Activated T-helper 17 cell treated with anti-CD3 and anti-CD28 coated beads, Interleukin-2, amount 50 U/mL, for 72 hours (primary cell): ENCODE data around the gene GATD1. TPM values are rescaled to one million over a fixed set of nuclear protein-coding genes. Genes with fewer than 3 reads are reported as not detected.

ENCODE experiments used
- ATAC-seq: fragments of 150-1000 bp; cut with Tn5 transposase; replicated peaks from 2 replicates; pipeline ENCODE4 v1.10.0; 2021; ENCODE audit warnings: mild to moderate bottlenecking, moderate library complexity
- H3K27ac Mint-ChIP-seq: one replicate; pipeline ENCODE4 v1.8.0; 2022; ENCODE audit warnings: mixed read lengths
- H3K27me3 Mint-ChIP-seq: one replicate; pipeline ENCODE4 v1.8.0; 2022; ENCODE audit warnings: mixed read lengths
- H3K36me3 Mint-ChIP-seq: one replicate; pipeline ENCODE4 v1.8.0; 2022; ENCODE audit warnings: low read depth, mild to moderate bottlenecking, mixed read lengths
- H3K4me1 Mint-ChIP-seq: one replicate; pipeline ENCODE4 v1.8.0; 2022; ENCODE audit warnings: mixed read lengths
- H3K4me3 Mint-ChIP-seq: one replicate; pipeline ENCODE4 v1.8.0; 2022; ENCODE audit warnings: mild to moderate bottlenecking, mixed read lengths
- H3K9me3 Mint-ChIP-seq: one replicate; pipeline ENCODE4 v1.8.0; 2022; ENCODE audit warnings: mixed read lengths
- total RNA-seq, 2 donors: library from RNA; stranded (reverse); gene quantifications; one replicate each; pipeline ENCODE4 v1.2.3, GENCODE V29; 2022

Gene GATD1
- total RNA-seq, 2 donors from 2014 or later = 42.3 to 60.9 TPM

DNA sequence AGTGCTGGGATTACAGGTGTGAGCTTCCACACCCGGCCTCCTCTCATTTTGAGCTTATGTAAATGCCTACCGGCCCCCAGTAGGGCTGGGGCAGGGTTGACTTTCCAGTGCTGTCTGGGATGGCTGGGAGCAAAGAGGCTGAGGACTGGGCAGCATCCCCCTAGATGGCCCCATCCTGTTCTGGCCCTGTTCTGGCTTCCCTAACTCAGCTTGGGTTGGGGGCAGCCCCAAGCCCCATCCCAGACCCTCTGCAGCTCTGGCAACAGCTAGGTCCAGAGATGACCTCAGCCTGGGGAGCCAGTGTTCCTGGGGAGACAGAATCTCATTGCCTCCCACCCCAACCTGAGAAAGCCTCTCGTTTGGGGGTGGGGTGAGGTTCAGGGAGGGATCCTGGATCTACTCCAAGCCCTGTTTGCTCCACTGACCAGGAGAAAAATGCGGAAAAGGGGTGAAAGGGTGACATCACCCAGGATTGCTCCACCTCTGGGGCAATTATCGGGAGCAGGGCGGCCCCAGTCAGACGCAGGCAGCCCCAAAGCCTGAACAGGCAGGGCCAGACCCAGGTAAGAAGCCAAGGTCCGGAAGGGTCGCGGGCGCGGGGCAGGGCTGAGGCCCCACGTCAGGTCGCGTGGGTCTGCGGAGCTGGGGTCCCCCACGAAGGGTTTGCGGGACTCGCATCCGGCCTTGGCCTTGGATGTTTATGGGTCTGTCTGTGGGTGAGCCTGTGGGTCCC is 41.3 kb upstream of the GATD1 start, which contains the start of gene PNPLA2:
Gene PNPLA2, plus strand, starts transcription at position 519 of the 733 bp plus-strand sequence. CDS start 805 bp downstream, outside the sequence.
- no peaks in the 10 kb centered on the region for H3K4me1 Mint-ChIP-seq

DNA sequence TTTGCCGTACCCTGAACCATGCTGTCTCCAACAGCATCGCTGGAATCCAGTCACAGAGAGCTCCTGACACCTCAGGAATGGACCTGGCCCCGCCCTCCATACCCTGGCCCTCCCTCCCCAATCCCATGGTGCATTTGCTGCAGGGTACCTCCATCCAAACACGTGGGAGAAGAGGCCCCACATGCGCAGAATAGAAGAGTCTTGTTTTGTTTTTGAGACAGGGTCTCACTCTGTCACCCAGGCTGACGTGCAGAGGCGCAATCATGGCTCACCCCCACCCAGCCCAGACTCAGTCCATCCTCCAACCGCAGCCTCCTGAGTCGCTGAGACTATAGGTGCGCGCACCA is 39.1 kb upstream of the GATD1 start:
- Mint-ChIP-seq H3K27ac (no peak overlapping the region), H3K36me3 (peaks cover 33% of the 10 kb centered on the region), H3K4me3 (no peak overlapping the region), H3K27me3 (no peaks in the 10 kb centered on the region), H3K4me1 (peaks cover under 1% of the 10 kb centered on the region), H3K9me3 (no peaks in the 10 kb centered on the region)
- ATAC-seq = no peak

More for the DNA sequence above, 41.3 kb upstream of the GATD1 start, which contains the start of gene PNPLA2:
- H3K36me3 Mint-ChIP-seq = peaks cover 21% of the 10 kb centered on the region
- peak within 1 kb of the TSS; percentile 52 for H3K27ac Mint-ChIP-seq
- peak within 1 kb of the TSS; percentile 71 for H3K4me3 Mint-ChIP-seq
- no peaks in the 10 kb centered on the region for H3K27me3 Mint-ChIP-seq
- ATAC-seq = no peak
- H3K9me3 Mint-ChIP-seq = no peaks in the 10 kb centered on the region

DNA sequence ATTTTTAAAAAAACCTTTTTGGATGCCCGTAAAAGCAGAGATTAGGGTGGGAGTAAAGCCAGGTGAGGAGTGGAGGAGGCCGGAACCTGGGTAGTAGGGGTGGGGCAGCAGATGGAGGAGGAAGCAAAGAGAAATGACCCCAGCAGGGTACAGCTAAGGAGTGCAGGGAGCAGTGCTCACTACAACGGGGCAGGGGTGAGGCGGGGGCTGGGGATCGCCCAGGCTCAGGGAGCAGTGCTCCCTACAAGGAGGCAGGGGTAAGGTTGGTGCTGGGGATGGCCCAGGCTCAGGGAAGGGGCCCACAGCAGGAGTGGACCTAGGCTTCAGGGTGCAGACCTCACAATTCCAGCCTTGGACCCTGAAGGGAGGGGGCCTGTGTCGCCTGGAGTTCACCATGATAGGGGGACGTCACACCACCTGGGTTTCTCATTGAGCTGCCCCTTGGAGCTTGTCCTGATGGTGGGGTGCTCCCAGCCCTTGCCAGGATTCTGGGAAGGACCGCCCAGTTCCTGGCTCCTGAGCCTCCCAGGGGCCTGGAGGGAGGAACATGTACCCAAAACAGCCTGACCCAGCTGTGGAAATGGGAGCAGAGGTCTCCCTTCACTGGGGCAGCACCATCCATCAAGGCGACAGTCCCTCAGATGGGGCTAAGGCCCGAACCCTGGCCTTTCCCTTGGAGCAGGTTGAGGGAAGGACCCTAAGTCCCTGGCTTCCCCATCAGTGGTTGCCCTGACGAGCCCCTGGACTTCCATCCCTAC is 38.6 kb upstream of the GATD1 start:
- no peak for ATAC-seq
- Mint-ChIP-seq H3K27ac (no peak overlapping the region), H3K9me3 (no peaks in the 10 kb centered on the region), H3K4me1 (peaks cover 6% of the 10 kb centered on the region), H3K36me3 (peaks cover 39% of the 10 kb centered on the region), H3K27me3 (no peaks in the 10 kb centered on the region), H3K4me3 (no peak overlapping the region)

DNA sequence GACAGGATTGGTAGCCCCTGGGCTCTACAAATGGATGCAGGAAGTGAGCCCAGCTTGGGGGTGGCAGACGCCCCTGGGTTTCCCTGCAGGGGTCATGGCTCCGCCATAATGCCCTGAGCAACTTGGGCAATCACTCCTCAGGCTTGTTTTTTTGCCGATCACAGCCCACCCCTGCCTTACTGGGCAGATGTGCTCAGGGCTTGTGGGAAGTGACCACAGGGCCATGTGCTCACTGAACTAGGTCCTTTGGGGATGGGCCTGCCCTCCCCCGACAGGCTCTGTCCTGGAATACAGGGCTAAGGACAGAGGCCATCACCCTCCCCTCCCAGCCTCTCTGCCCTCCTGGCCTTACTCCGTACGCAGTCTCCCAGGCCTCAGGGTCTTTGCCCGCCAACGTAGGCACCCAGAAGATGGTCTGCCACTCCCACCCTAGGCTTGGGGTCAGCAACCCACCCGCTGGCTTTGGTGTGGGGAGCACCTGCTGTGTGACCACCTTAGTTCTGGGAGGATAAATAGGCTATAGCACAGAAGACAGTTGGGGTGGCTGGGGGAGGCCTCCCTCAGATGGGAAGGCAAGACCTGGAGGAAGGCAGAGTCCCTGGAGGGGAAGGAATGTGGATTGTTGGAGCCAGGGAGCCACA is 36.3 kb upstream of the GATD1 start:
- no peak overlapping the region for H3K27ac Mint-ChIP-seq
- no peak for ATAC-seq

DNA sequence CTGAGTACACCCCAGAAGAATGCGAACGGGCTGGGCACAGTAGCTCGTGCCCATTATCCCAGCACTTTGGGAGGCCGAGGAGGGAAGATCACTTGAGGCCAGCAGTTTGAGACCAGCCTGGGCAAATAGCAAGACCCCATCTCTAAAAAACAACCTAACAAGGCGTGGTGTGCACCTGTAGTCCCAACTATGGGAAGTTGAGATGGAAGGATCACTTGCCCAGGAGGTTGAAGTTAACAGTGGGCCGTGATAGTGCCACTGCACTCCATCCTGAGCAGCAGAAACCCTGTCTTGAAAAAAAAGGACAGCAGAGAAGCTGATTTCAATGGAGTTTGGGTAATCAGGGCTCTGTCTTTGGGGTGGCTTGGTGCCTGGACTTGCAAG is 35.8 kb upstream of the GATD1 start:
- Mint-ChIP-seq H3K27ac (no peak overlapping the region), H3K4me1 (peaks cover 6% of the 10 kb centered on the region), H3K9me3 (no peaks in the 10 kb centered on the region), H3K27me3 (no peaks in the 10 kb centered on the region), H3K4me3 (no peak overlapping the region), H3K36me3 (peaks cover 59% of the 10 kb centered on the region)
- no peak for ATAC-seq

More for the DNA sequence above, 36.3 kb upstream of the GATD1 start:
- Mint-ChIP-seq H3K27me3 (no peaks in the 10 kb centered on the region), H3K36me3 (peaks cover 59% of the 10 kb centered on the region), H3K4me3 (no peak overlapping the region), H3K4me1 (peaks cover 6% of the 10 kb centered on the region), H3K9me3 (no peaks in the 10 kb centered on the region)

DNA sequence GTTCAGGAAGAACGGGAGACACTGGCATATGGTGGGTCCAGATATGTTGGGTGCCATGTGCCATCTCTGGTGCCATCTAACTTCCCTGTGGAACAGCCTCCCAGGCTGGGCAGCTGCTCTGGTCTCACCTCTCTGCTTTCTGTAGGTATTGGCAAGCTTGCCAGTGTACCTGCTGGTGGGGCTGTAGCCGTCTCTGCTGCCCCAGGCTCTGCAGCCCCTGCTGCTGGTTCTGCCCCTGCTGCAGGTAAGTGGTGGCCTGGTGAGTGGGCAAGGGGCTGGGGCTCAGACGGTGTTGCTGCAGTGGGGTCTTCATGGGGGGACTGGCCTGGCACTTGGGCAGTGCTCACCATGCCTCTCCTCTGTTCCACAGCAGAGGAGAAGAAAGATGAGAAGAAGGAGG is 35.1 kb upstream of the GATD1 start:
- Mint-ChIP-seq H3K4me1 (peaks cover 6% of the 10 kb centered on the region), H3K27ac (no peak overlapping the region), H3K4me3 (peak overlapping the region; percentile 93), H3K36me3 (peaks cover 59% of the 10 kb centered on the region), H3K9me3 (no peaks in the 10 kb centered on the region), H3K27me3 (no peaks in the 10 kb centered on the region)
- ATAC-seq = no peak

DNA sequence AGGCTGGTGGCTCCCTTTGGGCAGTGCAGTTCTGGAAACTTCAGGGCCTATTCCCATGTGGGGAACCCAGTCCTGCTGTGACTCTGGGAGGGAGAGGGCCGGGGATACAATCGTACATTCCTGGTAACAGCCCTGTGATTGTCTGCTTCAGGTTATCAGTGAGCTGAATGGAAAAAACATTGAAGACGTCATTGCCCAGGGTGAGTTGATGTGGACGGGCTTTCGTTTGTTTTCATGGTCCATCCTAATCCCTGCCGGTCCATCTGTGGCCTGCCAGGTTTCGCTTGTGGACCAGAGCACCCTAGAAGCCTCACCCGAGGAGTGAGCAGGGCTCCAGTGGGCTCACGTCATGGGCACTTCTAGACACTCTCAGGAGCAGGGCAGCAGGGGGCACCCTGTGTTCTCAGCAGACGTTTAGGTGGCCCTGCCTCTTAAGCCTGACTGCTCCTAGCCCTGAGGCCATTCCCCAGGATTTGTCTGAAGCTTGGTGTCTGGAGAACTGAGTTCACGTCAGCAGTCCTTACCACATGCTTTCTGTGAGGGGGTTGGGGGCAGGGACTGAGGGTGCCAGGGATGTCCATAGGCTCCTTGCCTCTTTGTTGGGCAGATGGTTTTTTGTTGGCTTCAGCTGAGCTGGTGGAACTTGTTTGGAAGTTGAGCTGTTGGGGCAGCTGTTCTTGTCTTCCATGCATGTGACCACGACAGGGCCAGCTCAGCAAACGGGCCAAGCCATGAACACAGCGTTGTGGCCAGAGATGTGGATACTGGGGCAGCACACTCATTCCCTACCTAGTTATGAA is 34.4 kb upstream of the GATD1 start:
- H3K36me3 Mint-ChIP-seq = peaks cover 59% of the 10 kb centered on the region

DNA sequence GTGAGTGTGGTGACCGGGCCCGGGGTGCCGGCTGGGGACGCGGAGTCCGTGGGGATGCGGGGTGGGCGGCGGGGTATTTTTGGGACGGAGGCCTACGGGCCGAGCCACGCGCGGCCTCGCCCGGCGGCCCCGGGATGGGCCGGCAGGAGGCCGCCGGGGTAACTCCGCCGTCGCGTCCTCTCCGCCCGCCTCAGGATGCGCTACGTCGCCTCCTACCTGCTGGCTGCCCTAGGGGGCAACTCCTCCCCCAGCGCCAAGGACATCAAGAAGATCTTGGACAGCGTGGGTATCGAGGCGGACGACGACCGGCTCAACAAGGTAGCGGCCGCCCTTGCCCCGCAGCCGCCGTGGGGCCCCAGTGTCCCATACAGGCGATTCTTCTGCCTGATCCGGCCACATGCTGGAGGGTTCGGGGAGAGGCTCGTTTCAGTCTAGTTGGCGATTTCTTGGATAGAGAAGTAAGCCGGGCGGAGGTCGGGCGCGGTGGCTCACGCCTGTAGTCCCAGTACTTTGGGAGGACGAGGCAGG is 32.8 kb upstream of the GATD1 start:
- Mint-ChIP-seq H3K36me3 (peaks cover 59% of the 10 kb centered on the region), H3K27ac (peak overlapping the region; percentile 93), H3K4me1 (peaks cover 6% of the 10 kb centered on the region), H3K9me3 (no peaks in the 10 kb centered on the region), H3K4me3 (peak overlapping the region; percentile 93), H3K27me3 (no peaks in the 10 kb centered on the region)
- peak; percentile 1 for ATAC-seq

More for the DNA sequence above, 34.4 kb upstream of the GATD1 start:
- H3K27ac Mint-ChIP-seq = peak overlapping the region; percentile 93
- H3K27me3 Mint-ChIP-seq = no peaks in the 10 kb centered on the region
- ATAC-seq = no peak
- no peaks in the 10 kb centered on the region for H3K9me3 Mint-ChIP-seq
- peak overlapping the region; percentile 93 for H3K4me3 Mint-ChIP-seq
- H3K4me1 Mint-ChIP-seq = peaks cover 6% of the 10 kb centered on the region

DNA sequence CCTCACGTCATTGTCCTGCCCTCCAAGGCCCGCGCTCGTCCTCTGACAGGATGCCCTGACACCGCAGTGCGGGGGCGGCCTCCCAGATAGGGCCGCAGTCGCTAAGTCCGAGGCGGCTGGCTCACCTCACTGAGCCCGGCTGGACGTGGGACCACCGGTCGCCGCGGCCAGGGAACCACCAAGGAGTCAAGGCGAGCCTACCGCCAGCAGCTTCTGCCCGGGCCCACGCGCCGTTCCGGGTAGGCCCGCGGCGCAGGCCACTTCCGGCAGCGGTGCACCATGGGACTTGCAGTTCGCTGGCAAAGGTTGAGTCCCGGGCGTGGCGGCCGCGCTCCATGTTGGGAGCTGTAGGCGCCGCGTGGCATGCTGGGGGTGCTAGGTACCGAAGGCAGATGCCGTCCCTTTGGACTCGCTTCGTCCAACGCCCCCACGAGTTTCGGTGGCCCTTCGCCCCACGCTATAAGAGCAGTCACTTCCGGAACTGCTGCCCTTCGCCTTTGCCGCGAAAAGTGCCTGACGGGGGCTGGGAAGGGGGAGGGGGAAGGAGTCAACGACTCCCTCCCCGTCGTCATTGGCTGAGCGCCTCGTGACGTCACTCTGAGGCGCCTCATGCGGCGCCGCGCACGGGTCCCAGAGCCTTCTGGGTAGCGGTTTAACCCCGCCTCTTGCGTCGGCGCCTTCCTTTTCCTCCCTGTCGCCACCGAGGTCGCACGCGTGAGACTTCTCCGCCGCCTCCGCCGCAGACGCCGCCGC is 32.2 kb upstream of the GATD1 start, which contains the start of gene RPLP2:
Gene RPLP2, plus strand, starts transcription at position 681 of the 753 bp plus-strand sequence. CDS start 268 bp downstream, outside the sequence.
- peak; percentile 89 for ATAC-seq
- Mint-ChIP-seq H3K4me3 (peak within 1 kb of the TSS; percentile 93), H3K9me3 (no peaks in the 10 kb centered on the region), H3K27me3 (no peaks in the 10 kb centered on the region), H3K27ac (peak within 1 kb of the TSS; percentile 93), H3K4me1 (peaks cover 6% of the 10 kb centered on the region), H3K36me3 (peaks cover 53% of the 10 kb centered on the region)

DNA sequence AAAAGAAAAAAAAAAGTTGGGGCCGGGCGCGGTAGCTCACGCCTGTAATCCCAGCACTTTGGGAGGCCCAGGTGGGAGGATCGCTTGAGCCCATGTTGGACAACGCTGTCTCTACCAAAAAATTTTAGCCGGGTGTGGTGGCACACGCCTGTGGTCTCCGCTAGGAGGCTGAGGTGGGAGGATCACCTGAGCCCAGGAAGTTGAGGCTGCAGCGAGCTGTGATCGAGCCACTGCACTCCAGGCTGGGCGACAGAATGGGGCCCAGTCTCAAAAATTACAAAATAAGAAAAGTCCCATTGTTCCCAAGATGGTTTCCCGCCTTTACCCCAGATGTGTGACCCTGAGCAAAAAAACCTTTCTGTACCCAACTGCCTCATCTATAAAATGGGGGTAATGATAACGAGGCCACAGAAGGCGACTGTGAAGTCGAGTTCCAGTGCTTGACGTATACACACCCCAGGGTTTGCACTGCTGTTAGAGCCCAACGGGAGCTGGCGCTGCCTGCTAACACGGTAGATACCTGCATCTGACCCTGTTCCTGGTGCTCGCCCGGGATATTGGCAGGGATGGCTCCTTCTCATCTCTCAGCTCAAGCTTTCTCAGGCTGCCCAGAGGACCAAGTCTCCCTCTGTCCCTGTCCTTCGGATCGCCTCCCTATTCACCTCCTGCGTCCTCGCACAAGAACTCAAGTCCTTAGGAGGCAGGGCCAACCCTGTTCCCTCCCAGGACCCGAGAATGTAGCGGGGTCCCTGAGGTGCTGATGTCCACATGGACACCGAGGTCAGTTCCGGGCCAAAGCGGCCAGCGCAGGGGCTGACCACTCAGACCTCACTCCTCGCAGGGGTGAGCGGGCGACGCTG is 31.4 kb upstream of the GATD1 start:
- H3K27me3 Mint-ChIP-seq = no peaks in the 10 kb centered on the region

DNA sequence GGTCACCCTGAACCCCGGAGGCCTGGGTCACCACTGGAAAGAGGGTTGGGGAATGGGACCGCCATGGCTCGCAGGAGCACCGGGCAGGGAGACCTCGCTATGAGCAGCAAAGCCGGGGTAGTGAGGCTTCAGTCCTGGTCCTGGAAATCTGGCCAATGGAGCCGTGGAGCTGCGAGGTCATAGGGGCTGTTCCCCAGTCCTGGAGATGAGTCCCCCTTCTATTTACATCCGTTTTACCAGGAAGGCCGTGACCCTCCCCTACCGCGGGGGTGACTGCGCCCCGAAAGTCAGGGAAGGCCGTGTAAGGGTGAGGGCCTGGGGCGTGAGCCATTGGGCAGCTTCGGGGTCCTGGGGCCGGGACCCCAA is 27.3 kb upstream of the GATD1 start:
- H3K27me3 Mint-ChIP-seq = no peaks in the 10 kb centered on the region
- H3K36me3 Mint-ChIP-seq = peaks cover 8% of the 10 kb centered on the region
- no peaks in the 10 kb centered on the region for H3K9me3 Mint-ChIP-seq
- H3K27ac Mint-ChIP-seq = no peak overlapping the region
- no peak for ATAC-seq
- no peaks in the 10 kb centered on the region for H3K4me1 Mint-ChIP-seq
- H3K4me3 Mint-ChIP-seq = peak overlapping the region; percentile 76

More for the DNA sequence above, 31.4 kb upstream of the GATD1 start:
- H3K36me3 Mint-ChIP-seq = peaks cover 45% of the 10 kb centered on the region
- H3K27ac Mint-ChIP-seq = peak overlapping the region; percentile 93
- H3K4me1 Mint-ChIP-seq = peaks cover 6% of the 10 kb centered on the region
- no peaks in the 10 kb centered on the region for H3K9me3 Mint-ChIP-seq
- no peak for ATAC-seq
- peak overlapping the region; percentile 93 for H3K4me3 Mint-ChIP-seq

DNA sequence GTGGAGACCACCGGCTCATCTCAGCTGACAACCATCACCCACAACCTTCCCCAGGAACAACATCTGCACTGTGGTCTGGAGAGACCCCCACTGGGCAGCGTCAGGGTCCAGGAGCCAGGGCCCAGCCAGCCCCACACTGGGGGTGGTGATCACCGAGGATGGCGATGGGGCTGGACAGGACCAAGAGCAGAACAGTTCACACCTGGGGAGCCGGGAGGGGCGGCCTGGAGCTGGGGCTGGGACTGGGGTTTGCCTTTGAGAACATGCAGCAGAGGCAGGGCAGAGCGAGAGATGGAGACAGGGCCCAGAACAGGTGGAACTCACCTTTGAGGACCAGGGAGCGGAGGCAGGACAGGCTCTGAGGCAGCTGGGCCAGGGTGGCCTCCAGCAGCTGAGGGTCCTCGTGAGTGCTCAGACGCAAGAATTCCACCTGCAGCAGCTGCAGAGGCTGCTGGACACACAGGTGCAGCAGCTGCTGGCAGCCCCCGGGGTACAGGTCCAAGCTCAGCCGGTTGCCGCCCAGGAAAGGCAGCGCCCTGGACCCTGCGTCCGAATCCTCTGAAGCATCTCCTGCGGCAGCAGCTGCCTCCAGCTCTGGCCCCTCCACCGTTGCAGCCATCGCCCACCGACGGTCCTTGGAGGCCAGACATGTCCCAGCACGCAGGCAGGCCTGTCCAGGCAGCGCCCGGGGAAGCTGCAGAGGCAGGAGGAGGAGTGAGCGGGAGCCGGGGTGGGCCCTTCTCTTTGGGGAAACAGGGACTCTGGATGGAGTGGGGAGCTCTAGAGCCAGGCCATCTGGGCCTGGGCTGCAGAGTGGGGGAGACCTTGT is 26.7 kb upstream of the GATD1 start:
- H3K9me3 Mint-ChIP-seq = no peaks in the 10 kb centered on the region
- no peak overlapping the region for H3K27ac Mint-ChIP-seq

More for the DNA sequence above, 26.7 kb upstream of the GATD1 start:
- ATAC-seq = no peak
- H3K36me3 Mint-ChIP-seq = peaks cover 2% of the 10 kb centered on the region
- no peaks in the 10 kb centered on the region for H3K4me1 Mint-ChIP-seq
- no peaks in the 10 kb centered on the region for H3K27me3 Mint-ChIP-seq
- H3K4me3 Mint-ChIP-seq = peak overlapping the region; percentile 76
